GM12892 (cell line): Measurements from ENCODE around the gene CENPVL1. TPM values are rescaled to one million over a fixed set of nuclear protein-coding genes. Genes with fewer than 3 reads are reported as not detected.
"Not testable (repeated sequence)": the region's sequence is repeated elsewhere in the genome, so short reads cannot be mapped to it uniquely, and the experiment has no call there.

Experiments used
- DNase-seq: peaks from one replicate; pipeline ENCODE4 v3.0.0; 2011; ENCODE audit not compliant: insufficient read length
- FAIRE-seq: peaks from 2 replicates; lab custom pipeline; 2011; peaks lifted over from hg19 to GRCh38; lab: Jason Lieb, UNC
- POLR2A ChIP-seq: IDR thresholded peaks from 2 replicates; pipeline ENCODE4 v1.6.1; 2011; ENCODE audit warnings: low read depth, low read length, control low read depth
- POLR2AphosphoS5 ChIP-seq: IDR thresholded peaks from 2 replicates; pipeline ENCODE4 v1.6.1; 2011; ENCODE audit warnings: low read depth, low read length, control low read depth
- TAF1 ChIP-seq: IDR thresholded peaks from 2 replicates; pipeline ENCODE4 v1.6.1; 2011; ENCODE audit warnings: low read depth, mild to moderate bottlenecking, control low read depth, low read length, borderline replicate concordance
- polyA plus RNA-seq: library from polyadenylated mRNA; unstranded; fragments of >200 nt; gene quantifications from one replicate; pipeline ENCODE4 v1.2.1, GENCODE V29; 2012; ENCODE audit warnings: missing spikeins, inconsistent platforms; ENCODE audit not compliant: missing spikeins

The CENPVL1 gene
- not detected for polyA plus RNA-seq

GRCh38 chrX:51710277-51711164 is at the start of gene CENPVL1:
TSS of gene CENPVL1 (plus strand) at chrX:51710512. CDS start at chrX:51710512, 0 bp downstream.
- DNase-seq, FAIRE-seq: not testable (repeated sequence)

- no peak for TF ChIP-seq POLR2A
- no peak for TF ChIP-seq POLR2AphosphoS5
- TF ChIP-seq TAF1 = no peak
- no peak for FAIRE-seq
- DNase-seq = no peak
Observed at GRCh38 chrX:51665981-51666380, 44.3 kb upstream of the CENPVL1 start.

- peak; percentile 27 for FAIRE-seq
- not testable (repeated sequence) for DNase-seq
Observed at GRCh38 chrX:51679689-51680433, 30.5 kb upstream of the CENPVL1 start.

- FAIRE-seq, DNase-seq: not testable (repeated sequence)
Observed at GRCh38 chrX:51681808-51682719, 28.2 kb upstream of the CENPVL1 start.

GRCh38 chrX:51682720-51683062 is 27.6 kb upstream of the CENPVL1 start, which contains the start of gene CENPVL2:
TSS of gene CENPVL2 (minus strand) at chrX:51682831. CDS start at chrX:51682831, 0 bp downstream.
- DNase-seq, FAIRE-seq: not testable (repeated sequence)

- no peak for DNase-seq
- no peak for FAIRE-seq
- TF ChIP-seq POLR2A (no peak), TAF1 (no peak), POLR2AphosphoS5 (no peak)
Observed at GRCh38 chrX:51694254-51694653, 16.1 kb upstream of the CENPVL1 start.

- no peak for DNase-seq
- TF ChIP-seq POLR2AphosphoS5 (no peak), TAF1 (no peak), POLR2A (no peak)
- no peak for FAIRE-seq
Observed at GRCh38 chrX:51697397-51697796, 12.9 kb upstream of the CENPVL1 start.

- FAIRE-seq, DNase-seq: not testable (repeated sequence)
Observed at GRCh38 chrX:51712943-51713647, 2.8 kb downstream of the CENPVL1 start.

GRCh38 chrX:51728202-51728601 is 17.9 kb downstream of the CENPVL1 start:
- no peak for FAIRE-seq
- TF ChIP-seq POLR2AphosphoS5 (no peak), POLR2A (no peak), TAF1 (no peak)
- no peak for DNase-seq

- TF ChIP-seq POLR2A (no peak), TAF1 (no peak), POLR2AphosphoS5 (no peak)
- no peak for FAIRE-seq
Observed at GRCh38 chrX:51737091-51737490, 26.8 kb downstream of the CENPVL1 start.

GRCh38 chrX:51742586-51742985 is 32.3 kb downstream of the CENPVL1 start:
- DNase-seq = no peak
- no peak for FAIRE-seq
- TF ChIP-seq POLR2AphosphoS5 = no peak
- no peak for TF ChIP-seq TAF1
- TF ChIP-seq POLR2A = no peak

More at GRCh38 chrX:51737091-51737490, 26.8 kb downstream of the CENPVL1 start:
- DNase-seq = no peak
